ENCODE results near the gene TTF2. TPM values are rescaled to one million over a fixed set of nuclear protein-coding genes. Genes with fewer than 3 reads are reported as not detected.

Gene TTF2
- total RNA-seq, 1 experiment from 2014 or later = 88.8 TPM

DNA sequence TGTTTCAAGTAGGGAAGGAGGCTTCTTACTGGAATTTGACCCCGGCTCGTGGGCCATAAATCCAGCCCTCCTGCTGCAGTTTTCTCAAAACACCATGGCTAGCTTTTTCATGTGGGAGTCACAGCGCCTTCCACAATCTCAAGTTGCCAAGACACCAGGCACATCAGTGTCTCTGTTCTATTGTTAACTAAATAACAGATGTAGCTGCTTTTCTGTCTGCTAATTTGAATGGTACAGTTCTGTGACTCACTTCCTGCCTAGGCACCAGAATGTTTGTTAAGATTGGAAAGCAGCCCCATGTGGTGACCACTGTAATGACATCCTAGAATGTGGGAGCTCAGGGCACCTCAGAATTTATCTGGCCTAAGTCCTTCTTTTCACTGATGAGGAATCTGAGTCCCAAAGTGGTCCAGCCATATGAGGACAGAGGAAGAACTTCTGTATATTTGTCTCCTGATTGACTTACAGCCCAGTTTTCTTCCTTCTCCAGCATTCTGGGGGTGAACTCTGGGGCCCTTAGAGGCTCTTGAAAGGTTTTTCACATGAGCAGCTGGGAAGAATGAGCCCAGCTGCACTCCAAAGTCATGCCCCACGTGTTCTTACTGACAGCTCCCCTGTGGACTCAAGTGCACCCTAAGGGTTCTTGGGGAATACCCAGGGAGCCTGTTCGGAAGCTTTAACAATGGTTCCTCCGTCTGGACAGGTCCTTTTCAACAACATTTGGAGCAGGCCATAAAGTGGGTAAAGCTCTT, 33.9 kb downstream of the TTF2 start (continued):
- TF ChIP-seq, protein P1, sequence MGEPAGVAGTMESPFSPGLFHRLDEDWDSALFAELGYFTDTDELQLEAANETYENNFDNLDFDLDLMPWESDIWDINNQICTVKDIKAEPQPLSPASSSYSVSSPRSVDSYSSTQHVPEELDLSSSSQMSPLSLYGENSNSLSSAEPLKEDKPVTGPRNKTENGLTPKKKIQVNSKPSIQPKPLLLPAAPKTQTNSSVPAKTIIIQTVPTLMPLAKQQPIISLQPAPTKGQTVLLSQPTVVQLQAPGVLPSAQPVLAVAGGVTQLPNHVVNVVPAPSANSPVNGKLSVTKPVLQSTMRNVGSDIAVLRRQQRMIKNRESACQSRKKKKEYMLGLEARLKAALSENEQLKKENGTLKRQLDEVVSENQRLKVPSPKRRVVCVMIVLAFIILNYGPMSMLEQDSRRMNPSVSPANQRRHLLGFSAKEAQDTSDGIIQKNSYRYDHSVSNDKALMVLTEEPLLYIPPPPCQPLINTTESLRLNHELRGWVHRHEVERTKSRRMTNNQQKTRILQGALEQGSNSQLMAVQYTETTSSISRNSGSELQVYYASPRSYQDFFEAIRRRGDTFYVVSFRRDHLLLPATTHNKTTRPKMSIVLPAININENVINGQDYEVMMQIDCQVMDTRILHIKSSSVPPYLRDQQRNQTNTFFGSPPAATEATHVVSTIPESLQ (CRISPR knock-in tag; IDR thresholded peaks at IDR 0.05) = no peak
- TF ChIP-seq, protein P2, sequence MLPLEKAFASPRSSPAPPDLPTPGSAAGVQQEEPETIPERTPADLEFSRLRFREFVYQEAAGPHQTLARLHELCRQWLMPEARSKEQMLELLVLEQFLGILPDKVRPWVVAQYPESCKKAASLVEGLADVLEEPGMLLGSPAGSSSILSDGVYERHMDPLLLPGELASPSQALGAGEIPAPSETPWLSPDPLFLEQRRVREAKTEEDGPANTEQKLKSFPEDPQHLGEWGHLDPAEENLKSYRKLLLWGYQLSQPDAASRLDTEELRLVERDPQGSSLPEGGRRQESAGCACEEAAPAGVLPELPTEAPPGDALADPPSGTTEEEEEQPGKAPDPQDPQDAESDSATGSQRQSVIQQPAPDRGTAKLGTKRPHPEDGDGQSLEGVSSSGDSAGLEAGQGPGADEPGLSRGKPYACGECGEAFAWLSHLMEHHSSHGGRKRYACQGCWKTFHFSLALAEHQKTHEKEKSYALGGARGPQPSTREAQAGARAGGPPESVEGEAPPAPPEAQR (CRISPR knock-in tag; IDR thresholded peaks at IDR 0.05) = no peak
- no peak for TF ChIP-seq CBFB (CRISPR knock-in tag; IDR thresholded peaks at IDR 0.05; ENCODE audit: low read depth)

DNA sequence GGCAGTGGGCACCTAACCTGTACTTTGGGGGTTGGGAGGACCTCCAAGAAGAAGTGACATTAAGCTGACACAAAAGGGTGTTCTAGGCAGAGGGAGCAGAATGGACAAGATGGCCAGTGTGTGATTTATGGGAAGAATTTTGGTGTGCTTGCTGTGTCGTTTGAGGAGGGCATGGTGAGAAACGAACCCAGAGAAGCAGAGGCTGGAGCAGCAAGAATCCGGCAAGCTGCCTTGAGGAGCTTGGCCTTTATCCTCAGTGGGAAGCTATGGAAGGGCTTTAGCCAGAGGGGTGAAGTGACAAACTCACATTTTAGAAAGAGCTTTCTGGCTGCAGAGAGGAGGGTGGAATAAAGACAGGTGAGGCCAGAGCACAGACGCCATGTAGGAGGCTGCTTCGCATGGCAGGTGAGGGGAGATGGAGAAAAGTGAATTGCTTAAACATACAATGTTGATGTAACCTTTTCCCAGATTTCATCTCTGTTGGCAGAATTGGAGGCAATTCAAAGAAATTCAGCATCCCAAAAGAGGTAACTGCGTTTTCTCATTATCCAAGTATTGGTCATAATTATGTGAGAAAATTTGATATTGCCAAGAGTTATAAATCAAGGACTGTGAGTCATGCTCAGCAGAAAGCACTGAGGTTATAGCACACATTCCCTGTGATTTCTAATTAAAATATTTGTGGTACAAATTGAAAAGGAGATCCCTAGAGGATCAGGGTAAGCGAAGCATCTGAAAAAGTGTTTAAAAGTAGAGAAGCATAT, 34.9 kb downstream of the TTF2 start:
- peaks cover 84% of the 10 kb centered on the region for H3K36me3 Mint-ChIP-seq
- ChIA-PET POLR2A (no interaction called here), CTCF (interaction anchor here (2.0 kb wide), 1 partner anchor 35 kb away, joined by 9 read pairs; the partner anchor contains the start of gene TTF2)
- no peak for ATAC-seq
- DNase-seq (ENCODE audit: low spot score) = no peak
- no peak overlapping the region for H3K4me3 Mint-ChIP-seq
- TF ChIP-seq, protein P3, sequence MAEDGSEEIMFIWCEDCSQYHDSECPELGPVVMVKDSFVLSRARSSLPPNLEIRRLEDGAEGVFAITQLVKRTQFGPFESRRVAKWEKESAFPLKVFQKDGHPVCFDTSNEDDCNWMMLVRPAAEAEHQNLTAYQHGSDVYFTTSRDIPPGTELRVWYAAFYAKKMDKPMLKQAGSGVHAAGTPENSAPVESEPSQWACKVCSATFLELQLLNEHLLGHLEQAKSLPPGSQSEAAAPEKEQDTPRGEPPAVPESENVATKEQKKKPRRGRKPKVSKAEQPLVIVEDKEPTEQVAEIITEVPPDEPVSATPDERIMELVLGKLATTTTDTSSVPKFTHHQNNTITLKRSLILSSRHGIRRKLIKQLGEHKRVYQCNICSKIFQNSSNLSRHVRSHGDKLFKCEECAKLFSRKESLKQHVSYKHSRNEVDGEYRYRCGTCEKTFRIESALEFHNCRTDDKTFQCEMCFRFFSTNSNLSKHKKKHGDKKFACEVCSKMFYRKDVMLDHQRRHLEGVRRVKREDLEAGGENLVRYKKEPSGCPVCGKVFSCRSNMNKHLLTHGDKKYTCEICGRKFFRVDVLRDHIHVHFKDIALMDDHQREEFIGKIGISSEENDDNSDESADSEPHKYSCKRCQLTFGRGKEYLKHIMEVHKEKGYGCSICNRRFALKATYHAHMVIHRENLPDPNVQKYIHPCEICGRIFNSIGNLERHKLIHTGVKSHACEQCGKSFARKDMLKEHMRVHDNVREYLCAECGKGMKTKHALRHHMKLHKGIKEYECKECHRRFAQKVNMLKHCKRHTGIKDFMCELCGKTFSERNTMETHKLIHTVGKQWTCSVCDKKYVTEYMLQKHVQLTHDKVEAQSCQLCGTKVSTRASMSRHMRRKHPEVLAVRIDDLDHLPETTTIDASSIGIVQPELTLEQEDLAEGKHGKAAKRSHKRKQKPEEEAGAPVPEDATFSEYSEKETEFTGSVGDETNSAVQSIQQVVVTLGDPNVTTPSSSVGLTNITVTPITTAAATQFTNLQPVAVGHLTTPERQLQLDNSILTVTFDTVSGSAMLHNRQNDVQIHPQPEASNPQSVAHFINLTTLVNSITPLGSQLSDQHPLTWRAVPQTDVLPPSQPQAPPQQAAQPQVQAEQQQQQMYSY (CRISPR knock-in tag; IDR thresholded peaks at IDR 0.05) = no peak
- TF ChIP-seq JAZF1 (CRISPR knock-in tag; IDR thresholded peaks at IDR 0.05) (no peak), TEAD4 (CRISPR knock-in tag; IDR thresholded peaks at IDR 0.05) (no peak), ZNF232 (CRISPR knock-in tag; IDR thresholded peaks at IDR 0.05) (no peak), SP1 (CRISPR knock-in tag; conservative IDR thresholded peaks at IDR 0.05) (no peak), FOXJ3 (CRISPR knock-in tag; IDR thresholded peaks at IDR 0.05; ENCODE audit: borderline replicate concordance) (no peak), ZNF396 (CRISPR knock-in tag; IDR thresholded peaks at IDR 0.05; ENCODE audit: borderline replicate concordance) (no peak), ZNF423 (CRISPR knock-in tag; IDR thresholded peaks at IDR 0.05) (no peak), FOXP1 (CRISPR knock-in tag; IDR thresholded peaks at IDR 0.05; ENCODE audit: borderline replicate concordance) (no peak)
- TF ChIP-seq, protein P4, sequence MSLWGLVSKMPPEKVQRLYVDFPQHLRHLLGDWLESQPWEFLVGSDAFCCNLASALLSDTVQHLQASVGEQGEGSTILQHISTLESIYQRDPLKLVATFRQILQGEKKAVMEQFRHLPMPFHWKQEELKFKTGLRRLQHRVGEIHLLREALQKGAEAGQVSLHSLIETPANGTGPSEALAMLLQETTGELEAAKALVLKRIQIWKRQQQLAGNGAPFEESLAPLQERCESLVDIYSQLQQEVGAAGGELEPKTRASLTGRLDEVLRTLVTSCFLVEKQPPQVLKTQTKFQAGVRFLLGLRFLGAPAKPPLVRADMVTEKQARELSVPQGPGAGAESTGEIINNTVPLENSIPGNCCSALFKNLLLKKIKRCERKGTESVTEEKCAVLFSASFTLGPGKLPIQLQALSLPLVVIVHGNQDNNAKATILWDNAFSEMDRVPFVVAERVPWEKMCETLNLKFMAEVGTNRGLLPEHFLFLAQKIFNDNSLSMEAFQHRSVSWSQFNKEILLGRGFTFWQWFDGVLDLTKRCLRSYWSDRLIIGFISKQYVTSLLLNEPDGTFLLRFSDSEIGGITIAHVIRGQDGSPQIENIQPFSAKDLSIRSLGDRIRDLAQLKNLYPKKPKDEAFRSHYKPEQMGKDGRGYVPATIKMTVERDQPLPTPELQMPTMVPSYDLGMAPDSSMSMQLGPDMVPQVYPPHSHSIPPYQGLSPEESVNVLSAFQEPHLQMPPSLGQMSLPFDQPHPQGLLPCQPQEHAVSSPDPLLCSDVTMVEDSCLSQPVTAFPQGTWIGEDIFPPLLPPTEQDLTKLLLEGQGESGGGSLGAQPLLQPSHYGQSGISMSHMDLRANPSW (CRISPR knock-in tag; conservative IDR thresholded peaks at IDR 0.05; ENCODE audit: low read depth) = no peak
- TF ChIP-seq, protein P5, sequence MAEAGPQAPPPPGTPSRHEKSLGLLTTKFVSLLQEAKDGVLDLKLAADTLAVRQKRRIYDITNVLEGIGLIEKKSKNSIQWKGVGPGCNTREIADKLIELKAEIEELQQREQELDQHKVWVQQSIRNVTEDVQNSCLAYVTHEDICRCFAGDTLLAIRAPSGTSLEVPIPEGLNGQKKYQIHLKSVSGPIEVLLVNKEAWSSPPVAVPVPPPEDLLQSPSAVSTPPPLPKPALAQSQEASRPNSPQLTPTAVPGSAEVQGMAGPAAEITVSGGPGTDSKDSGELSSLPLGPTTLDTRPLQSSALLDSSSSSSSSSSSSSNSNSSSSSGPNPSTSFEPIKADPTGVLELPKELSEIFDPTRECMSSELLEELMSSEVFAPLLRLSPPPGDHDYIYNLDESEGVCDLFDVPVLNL (CRISPR knock-in tag; IDR thresholded peaks at IDR 0.05; ENCODE audit: borderline replicate concordance, low read depth) = no peak
- H3K27ac Mint-ChIP-seq = 0 out of 2 replicates have a peak overlapping the region, but pooled peaks have one; percentile 19
- H3K4me1 Mint-ChIP-seq = peaks cover 15% of the 10 kb centered on the region
- no peaks in the 10 kb centered on the region for H3K9me3 Mint-ChIP-seq
- H3K27me3 Mint-ChIP-seq (ENCODE audit: low read depth) = no peaks in the 10 kb centered on the region
